HuH-7 (cell line): ENCODE results near the gene CD44.

Experiments used
- DNase-seq: peaks from one replicate; pipeline ENCODE4 v3.0.0; 2011; ENCODE audit warnings: low spot score

Gene CD44

GRCh38 chr11:35112056-35112845 lies 26.7 kb upstream of the CD44 start:
- DNase-seq, result no peak

- DNase-seq, result no peak
These were observed 26.2 kb upstream of the CD44 start for GRCh38 chr11:35112846-35113105.

GRCh38 chr11:35114906-35115687 lies 23.9 kb upstream of the CD44 start:
- DNase-seq, result no peak

- no peak for DNase-seq
These were observed 23.3 kb upstream of the CD44 start for GRCh38 chr11:35115688-35116030.

- no peak for DNase-seq
These were observed 22.7 kb upstream of the CD44 start for GRCh38 chr11:35116245-35116644.

GRCh38 chr11:35116762-35117640 lies 22.0 kb upstream of the CD44 start:
- no peak for DNase-seq

GRCh38 chr11:35118906-35119305 lies 20.1 kb upstream of the CD44 start:
- no peak for DNase-seq

GRCh38 chr11:35121326-35121865 lies 17.6 kb upstream of the CD44 start:
- DNase-seq, result no peak

GRCh38 chr11:35122308-35122707 lies 16.7 kb upstream of the CD44 start:
- no peak for DNase-seq

GRCh38 chr11:35126000-35126878 lies 12.7 kb upstream of the CD44 start:
- no peak for DNase-seq

- DNase-seq, result no peak
These were observed 11.9 kb upstream of the CD44 start for GRCh38 chr11:35126879-35127581.

GRCh38 chr11:35127619-35128018 lies 11.4 kb upstream of the CD44 start:
- DNase-seq, result no peak

GRCh38 chr11:35131094-35131493 lies 7.9 kb upstream of the CD44 start:
- DNase-seq, result no peak

- no peak for DNase-seq
These were observed 7.1 kb upstream of the CD44 start for GRCh38 chr11:35131886-35132285.

GRCh38 chr11:35133656-35134055 lies 5.3 kb upstream of the CD44 start:
- DNase-seq, result no peak

GRCh38 chr11:35134403-35135148 lies 4.4 kb upstream of the CD44 start:
- DNase-seq, result no peak

- DNase-seq, result no peak
These were observed 3.7 kb upstream of the CD44 start for GRCh38 chr11:35135222-35135621.

GRCh38 chr11:35136311-35136710 lies 2.7 kb upstream of the CD44 start:
- DNase-seq, result no peak

GRCh38 chr11:35138058-35138457 lies 913 bp upstream of the CD44 start:
- no peak for DNase-seq

GRCh38 chr11:35138606-35138942 lies 397 bp upstream of the CD44 start:
- DNase-seq, result no peak
